GM04504 (cell line): ENCODE results near the gene TSHZ3.

Experiments
- DNase-seq: peaks from one replicate; pipeline ENCODE4 v3.0.0-alpha.2; 2012; ENCODE audit warnings: low read depth

Gene TSHZ3

DNA sequence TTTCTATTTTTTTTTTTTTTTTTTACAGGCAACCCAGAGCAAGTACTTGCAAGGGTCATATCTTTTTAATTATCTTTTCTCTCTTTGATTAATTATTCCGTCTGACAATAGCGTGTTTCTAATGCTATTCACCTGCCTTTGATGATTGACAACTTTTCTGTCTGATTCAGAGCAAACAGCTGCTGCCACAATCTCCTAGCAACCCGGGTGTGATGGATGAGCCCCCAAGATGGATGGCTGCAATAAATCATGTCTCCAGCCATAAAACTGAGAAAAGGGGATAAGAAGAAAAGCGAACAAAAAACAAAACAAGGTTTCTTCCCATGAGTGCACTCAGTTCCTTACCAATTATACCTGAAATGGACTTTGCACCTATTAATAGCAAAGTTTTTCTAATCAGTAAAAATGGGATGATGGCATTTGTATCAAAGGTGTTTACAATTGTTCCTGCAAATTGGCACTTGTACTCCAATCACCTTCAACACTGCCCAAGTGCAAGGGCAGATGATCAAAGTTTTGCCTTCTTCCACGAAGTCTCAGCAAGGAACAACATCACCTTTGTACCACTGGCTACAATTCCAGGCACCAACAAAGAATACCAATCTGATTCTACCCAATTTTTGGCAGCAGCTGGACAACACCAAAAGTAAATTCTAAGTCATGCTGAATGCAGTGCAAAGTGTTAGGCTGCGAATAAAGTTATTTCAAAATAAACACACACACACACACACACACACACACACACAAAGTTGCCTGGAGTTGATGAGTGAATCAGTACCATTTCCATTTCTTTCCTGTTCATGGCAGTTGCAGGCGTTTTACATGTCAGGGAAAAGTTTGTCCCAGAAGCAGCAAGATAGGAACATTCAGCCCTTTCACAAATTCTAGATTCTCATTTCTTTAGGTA, 12.0 kb downstream of the TSHZ3 start:
- no peak for DNase-seq

DNA sequence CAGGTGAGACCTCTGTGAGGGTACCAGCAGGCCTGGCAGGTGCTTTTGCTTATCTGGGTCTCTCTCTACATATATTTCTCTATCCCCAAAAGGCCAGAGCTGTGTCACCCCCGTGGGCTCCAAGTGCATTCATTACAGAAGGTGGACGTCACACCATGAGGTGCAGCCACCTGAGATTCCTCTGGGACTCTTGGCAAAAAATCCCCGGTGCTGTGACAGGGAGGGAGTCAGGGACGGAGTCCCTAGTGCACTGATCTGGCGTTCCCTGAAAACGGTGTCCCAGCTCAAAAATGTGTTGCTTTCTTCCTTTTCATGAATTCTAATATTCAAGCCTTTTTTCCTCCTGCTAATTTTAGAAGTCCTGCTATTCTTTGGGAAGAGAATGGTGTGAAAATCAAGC, 13.5 kb downstream of the TSHZ3 start:
- no peak for DNase-seq

DNA sequence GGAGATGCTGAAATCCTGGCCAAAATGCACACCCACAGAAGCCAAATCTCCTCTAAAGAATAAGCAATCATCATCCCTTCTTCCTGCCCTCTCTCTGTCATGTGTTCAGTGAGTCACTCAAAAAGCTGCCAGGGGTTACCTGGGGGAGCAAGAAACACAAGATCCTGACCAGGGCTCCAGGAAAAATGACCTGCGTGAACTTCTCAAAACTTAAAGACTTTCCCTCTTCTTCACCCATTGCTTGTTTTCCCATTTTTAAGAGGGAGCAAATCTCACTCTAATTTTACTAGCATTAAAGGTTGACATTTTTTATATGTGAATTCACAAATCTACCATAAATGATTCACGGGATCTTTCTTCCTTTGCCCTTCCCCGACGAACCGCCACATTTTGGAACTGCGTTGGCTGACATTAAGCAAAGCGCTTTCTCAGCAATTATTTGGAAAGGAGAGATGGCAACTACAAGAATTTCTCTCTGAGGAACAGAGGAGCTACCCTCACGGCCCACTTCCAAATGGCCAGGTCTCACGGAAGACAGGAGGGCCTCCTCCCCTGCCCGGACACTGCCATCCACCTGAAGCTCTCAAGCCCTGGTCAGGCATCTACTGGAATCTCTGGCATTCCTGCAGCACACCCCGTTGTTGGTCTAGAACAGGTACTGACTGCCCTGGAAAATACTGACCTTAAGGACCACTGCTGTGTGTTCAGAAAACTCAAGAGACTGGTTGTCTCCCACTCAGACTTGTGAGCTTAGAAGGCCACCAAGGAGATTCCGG, 14.2 kb downstream of the TSHZ3 start:
- no peak for DNase-seq

DNA sequence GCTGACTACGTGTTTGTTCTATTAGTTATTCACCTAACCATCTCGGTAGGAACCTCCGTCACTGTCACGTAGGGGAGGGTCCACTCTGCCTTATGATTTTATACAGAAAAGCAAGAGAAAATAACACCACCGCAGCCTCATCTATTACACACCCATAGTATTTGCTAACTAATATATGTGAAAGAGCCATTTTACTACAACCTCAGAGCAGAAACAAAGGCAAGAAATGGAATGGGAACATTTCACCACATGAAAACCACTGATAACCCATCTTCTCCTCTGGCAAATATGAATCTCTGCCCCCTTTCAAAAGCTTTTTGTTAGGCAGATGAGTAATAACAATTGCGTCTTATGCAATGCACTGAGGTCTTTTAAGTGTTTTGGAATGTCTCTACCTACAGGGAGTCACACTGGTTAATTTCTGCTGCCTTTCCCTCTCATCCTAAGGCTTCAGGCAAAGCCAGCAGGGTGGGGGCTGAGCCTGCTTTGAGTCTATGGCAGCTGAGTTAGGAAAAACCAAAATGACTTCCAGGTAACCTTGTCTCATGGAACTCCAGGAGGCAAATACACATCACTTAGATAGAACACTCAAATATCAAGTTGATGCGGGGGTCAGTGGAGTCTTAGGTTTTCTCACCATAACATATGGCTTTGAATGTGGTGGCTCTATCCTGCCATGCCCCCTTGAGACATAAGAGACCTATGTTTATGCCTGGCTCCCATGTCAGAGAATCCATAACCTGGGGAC, 15.0 kb downstream of the TSHZ3 start:
- no peak for DNase-seq

DNA sequence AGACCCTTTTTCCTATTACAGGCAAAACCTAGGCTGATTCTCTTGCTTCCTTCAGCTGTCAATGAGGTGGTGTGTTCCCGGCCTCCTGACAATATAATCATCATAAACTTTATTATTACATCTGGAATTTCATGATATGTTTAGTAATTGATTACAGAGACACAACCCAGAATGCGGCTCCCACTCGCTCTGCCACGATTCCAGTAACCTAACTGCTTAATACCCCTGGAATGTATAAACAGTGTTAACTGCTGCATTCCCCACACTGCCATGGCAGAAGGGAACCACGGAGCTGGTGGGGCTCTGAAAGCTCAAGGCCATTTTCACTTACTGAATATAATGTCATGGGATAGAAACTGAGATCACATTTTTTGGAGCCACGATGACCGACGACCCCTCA, 17.1 kb downstream of the TSHZ3 start:
- no peak for DNase-seq

DNA sequence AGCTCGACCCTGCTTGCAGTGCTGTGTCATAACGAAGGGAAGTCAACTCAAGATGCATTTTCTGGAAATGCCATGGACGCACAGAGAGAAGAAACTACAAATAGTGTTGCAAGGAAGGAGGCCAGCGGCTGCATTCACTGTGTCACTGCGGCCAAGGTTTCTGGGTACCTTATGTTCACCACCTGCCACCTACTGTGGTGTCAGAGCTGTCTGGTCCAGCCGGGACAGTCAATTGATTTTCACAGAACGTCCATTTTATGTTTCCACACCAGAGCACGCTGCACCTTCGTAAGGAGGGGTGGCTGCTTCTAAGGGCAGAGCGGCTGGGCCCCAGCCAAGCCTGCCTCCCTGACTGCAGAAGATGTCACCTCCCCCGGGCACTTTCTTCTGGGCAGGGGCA, 17.7 kb downstream of the TSHZ3 start:
- no peak for DNase-seq

DNA sequence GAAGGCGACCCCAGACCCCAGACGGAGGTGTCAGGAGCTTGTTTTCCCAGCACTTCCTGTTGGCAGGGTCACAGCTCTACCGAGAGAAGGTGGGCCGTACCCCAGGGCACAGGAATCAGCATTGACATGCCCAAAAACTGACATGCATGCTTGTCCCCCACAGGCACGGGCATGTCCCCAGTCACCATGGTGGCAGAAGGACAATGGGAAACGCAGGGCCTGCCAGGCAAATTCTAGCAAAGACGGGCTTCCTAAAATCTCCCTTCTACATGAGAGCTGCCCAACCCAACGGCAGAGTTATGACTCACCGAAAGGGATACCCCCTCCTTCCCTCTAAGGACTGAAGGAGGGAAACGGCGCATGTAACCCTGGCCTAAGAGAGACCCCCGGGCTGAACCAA, 18.5 kb downstream of the TSHZ3 start:
- DNase-seq = no peak

DNA sequence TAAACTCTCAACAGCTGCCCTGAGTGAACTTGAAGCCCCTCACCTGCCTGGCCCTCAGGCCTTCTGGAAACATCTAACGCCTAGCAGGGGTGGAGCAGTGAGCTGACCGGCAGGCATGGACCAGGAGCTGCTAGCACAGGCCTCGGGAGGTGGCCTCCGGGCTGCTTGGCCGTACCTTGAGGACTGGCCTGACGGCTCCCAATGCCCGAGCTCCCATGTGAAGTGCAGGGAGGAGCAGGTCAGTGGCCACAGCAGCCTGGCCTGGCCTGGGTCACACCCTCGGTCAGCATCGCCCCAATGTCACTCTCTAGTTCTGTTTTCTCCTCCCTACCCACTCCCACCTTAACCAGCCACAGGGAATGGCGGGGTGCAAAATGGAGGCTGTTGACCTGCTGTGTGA, 19.0 kb downstream of the TSHZ3 start:
- no peak for DNase-seq

DNA sequence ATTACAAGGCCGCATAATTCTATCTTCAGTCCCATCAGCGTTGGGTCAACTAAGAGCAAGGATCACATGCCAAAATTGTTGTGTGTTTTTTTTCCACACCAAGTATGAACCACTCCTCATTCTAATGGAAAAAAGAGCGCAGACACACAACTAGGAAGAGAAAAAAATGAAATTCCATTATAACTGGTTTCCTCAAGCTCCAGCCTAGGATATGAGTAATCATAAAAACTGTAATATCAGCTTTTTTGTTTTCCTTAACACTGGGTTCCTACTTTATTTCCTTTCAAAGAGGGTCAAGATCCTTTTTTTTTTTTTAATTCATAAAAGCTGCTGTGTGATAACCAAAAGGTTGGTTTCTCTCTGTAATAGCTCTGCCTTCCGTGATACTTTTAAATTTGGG, 19.4 kb downstream of the TSHZ3 start:
- no peak for DNase-seq

DNA sequence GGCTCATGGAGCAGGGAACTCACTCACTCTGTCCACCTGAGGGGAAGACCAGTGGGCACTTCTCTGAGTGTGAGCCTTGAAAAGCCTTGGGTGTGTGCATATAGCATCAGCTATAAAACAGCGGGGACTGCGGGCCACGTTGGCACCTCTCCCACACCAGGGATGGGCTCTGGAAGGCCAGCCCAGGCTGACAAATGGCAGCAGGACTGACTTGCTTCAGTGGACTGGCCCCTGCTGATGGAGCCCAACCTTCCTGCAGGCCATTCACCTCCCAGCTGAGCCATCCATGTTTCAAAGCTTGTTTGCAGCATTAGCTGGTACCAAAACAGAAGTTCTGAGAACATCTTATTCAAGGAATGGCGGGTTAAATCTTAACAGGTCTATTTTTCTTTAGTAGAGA, 21.0 kb downstream of the TSHZ3 start:
- DNase-seq = no peak

DNA sequence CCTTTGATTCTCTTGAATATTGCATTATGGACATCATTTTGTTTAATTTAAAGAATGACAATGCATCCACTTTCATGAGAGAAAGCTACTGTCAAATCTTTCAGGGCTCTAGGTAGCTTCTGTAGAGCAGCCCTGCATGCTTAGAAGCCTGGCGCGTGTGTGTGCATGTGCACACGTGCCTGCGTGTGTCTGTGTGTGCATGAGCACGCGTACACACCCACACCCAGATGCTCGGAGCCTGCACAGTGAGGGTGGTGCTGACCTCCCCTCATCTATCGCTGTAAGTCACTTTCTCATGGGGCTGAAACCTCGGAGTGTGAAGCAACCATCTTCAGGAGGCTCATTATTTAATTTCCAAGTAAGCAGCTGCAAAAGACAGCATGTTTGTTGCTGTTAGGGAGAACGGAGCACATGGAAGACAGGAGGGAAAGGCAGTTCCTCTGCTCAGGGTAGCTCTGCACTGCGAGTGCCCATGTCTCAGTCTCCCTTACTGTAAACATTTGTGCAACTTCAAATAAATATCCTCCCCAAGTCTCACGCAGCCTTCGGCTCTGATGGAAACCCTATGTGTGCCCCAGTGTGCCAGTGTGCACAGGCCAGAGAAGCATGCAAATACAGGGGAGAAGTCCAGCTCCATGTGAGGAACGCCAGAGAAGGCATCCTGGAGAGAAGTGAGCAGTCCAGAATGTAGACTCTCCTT, 22.8 kb downstream of the TSHZ3 start:
- DNase-seq = no peak

DNA sequence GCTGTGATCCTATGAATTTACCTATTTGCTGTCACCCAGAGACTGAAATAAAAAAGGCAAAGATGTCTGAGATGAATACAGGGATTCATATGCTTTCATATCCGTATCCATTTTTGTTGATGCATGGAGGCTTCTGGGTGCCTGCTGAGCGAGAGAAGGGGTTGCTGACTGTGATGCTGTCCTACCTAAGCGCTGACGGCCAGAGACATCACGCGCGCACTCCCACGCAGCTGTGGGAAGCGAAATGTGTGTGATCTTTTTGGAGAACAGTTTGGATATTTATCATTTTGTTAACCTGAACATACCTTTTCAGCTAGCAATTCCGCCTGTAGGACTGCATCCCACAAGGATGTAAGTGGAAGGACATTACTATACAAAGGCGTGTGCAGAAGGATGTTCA, 23.9 kb downstream of the TSHZ3 start:
- no peak for DNase-seq

DNA sequence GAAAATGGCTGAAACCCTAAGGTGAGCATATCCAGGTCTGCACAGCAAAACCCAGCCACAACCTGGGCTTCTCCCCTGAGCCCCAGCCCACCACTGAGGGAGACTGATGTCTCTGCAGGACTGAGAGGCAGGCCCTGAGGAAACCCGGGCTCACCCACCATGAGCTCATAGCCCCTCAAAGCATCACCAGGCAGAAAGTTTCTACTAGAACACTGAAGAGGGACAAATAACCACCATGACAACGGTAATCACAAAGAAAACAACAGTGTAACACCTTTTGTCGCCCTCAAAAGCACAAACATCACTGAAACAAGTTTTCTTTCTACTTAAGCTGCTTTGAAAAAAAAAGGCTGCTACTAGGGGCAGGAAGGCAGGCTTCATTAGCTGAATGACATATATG, 29.8 kb downstream of the TSHZ3 start:
- no peak for DNase-seq

DNA sequence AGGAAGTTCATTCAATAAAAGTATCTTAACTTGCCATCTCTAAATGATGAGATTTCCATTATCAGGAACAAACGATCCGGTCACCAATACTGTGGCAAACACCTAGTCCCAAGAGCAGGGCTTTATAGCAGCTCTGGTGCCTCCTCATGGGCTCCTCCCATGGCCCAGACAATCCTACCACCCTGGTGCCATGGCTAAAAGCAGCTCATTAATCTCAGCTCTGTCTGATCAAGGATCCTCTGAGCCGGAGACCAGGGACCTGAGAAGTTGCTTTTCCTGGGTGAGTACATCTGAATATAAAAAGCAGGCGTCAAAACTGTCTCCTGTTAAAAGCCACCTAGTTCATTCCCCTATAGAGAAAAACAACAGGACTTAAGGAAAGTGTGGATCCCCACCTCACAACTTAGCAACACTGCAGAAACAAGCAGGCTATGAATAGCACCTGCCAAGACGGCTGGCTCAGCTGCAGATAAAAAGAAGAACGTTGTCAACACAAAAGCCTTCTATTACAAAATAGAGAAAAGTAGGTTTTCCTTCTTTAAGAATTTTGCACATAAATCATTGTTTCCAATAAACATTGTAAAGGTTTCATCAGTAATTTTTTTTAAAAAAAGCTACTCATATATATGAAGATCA, 30.3 kb downstream of the TSHZ3 start:
- no peak for DNase-seq

DNA sequence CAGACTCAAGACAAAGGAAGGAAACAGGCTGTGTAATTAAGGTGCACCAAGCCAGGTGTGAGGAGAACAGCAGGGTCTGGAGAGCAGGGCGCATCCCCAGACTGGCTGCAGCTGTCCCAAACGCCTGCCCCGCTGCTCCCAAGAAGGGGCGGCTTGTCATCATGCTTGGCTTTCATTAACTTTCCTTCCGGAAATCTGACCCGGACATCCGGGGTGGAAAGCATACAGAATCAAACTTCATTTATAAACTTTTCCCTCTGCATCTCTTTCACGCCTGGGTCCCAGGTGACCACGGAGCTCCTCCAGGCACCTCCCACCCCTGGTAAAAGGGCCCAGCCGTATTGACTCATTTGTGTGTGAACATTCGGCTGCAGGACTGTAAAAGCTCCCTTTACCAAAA, 31.7 kb downstream of the TSHZ3 start:
- no peak for DNase-seq

DNA sequence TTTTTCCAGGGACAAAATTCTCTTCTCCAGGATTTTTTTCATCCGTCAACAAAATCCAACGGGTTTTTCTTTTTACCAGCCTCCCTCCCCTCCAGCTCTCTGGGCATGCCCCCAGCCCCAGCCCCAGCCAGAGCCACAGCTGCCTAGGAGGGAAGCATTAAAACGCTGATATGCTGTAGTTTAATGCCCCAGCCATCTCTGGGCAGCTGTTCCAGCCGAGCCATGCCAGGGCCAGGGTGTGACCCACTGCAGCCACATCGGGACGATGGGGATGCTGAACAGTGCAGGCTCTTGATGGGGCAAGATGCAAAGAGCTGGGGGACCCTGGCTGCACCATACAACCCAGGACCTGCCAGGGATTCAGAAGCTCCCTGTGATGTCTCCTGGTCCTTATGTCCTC, 32.1 kb downstream of the TSHZ3 start:
- DNase-seq = no peak

DNA sequence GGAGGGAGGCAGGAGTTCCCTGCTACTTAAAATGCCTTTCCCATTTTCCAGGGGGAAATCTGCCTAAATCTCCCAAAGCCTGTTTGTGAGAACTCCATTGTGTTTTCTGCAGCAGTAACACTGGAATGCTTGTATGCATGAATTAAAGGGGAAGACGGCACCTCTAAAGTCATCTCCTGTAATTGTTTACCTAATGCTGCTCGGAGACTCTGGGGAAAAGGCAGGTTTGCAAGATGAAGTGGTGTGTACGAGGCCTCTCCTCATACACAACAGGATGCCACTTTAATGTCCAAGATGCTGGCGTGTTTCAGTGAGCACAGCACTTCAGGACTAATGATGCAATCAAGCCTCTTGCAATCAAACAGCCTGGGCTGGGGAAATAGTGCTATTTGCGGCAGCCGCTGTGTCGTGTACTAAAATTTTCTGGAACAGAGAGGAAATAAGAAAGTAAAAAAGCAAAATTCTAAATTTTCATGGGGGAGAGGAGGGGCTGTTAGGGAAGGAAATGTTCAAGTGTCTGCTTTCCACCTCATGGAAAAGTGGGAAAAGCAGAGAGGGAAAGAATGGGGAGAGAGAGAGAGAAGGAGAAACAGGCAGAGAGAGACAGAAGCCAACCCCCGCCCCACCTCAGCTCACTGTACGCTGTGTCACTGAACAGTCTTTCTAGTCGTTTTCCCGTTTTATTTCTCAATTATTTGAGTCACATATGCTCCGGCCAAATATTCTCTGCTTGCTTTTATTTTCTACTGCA, 32.9 kb downstream of the TSHZ3 start:
- DNase-seq = no peak

DNA sequence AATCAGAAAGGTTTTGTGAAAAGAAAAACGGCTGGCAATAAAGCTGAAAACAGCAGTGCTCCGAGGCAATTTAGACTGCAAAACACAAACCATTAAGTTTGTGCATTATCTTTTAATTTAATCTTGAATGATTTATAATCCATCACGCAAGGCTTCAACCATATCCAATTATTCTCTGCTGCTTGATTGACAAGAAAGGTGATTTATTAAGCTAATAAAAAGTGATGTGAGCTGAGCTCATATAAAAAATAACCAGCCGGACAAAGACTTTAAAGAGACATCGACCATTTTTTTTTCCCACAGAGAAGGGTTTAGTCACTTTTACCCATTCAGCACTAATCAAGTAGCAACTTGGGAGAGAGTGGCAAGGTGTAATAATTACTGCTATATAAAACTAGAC, 33.6 kb downstream of the TSHZ3 start:
- no peak for DNase-seq

DNA sequence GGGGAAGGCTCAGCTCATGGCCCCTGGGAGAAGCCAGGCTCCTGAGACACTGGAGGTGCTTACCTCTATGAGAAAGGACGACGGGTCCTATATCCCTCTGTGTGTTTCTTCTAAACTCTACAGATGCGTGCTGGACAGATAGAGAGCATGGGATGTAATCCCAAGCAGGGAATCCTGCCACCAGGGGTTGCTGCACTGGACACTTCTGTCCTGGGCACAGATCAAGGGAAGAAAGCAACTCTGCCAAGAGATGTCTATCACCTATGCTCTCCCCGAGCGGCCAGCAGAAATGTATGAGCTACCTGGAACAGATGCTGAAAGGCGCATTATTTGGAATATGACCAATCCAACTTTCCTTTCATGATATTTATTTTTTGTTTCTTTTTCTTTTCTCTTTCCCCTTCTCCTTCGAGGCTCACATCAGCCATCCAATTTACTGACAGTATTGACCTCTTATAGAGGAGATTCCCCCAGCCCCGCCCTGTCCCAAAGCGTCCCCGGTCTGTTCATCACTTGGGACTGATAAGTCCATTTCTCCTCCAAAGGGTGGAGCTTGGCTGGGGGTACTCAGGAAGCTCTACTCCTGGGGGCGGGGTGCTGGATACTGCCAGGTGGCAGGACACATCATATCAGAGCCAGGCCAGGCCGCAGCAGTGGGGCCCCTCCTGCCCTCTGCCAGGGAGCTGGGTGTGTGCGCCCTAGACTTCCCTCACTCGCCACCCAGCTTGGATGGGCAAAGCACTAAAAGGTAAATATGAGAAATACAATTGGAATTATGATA, 34.2 kb downstream of the TSHZ3 start:
- DNase-seq = no peak

DNA sequence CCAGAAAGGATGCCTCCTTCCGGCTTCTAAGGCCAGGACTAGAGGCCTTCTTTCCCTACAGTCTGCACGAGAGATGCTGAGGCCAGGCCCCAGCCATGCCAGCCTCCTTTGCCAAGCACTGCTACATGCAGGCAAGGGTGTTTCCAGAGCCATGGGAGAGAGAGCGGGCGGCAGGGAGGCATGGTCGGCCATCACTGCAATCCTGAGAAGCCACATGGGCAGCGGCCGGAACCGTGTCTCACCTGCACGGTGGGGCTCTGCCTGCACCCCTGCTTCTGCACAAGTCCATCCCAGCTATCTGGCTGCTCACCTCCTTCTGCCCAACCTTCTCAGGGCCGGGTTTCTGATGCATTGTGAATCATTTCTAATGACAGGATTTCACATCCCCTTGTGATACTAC, 35.1 kb downstream of the TSHZ3 start:
- DNase-seq = no peak
